Fibroblast of skin of back (primary cell): ENCODE measurements around the gene RAB6B.

ENCODE experiments used
- DNase-seq: peaks from one replicate; pipeline ENCODE4 v3.0.0-alpha.2; 2013

Gene RAB6B

GRCh38 chr3:133894353-133895207 lies 1.1 kb downstream of the RAB6B start:
- no peak for DNase-seq

- DNase-seq: no peak
Measured at GRCh38 chr3:133893683-133894352, 1.9 kb downstream of the RAB6B start.

- DNase-seq: no peak
Measured at GRCh38 chr3:133892541-133893231, 3.0 kb downstream of the RAB6B start.

- no peak for DNase-seq
Measured at GRCh38 chr3:133891662-133892378, 3.9 kb downstream of the RAB6B start.

- no peak for DNase-seq
Measured at GRCh38 chr3:133890972-133891644, 4.6 kb downstream of the RAB6B start.

GRCh38 chr3:133890037-133890436 lies 5.6 kb downstream of the RAB6B start:
- no peak for DNase-seq

GRCh38 chr3:133888726-133889340 lies 6.8 kb downstream of the RAB6B start:
- no peak for DNase-seq

GRCh38 chr3:133887803-133888703 lies 7.6 kb downstream of the RAB6B start:
- no peak for DNase-seq

- no peak for DNase-seq
Measured at GRCh38 chr3:133887074-133887802, 8.4 kb downstream of the RAB6B start.

- DNase-seq: no peak
Measured at GRCh38 chr3:133886031-133886722, 9.5 kb downstream of the RAB6B start.

GRCh38 chr3:133884887-133885711 lies 10.6 kb downstream of the RAB6B start:
- DNase-seq: no peak

GRCh38 chr3:133884054-133884886 lies 11.4 kb downstream of the RAB6B start:
- DNase-seq: no peak

- DNase-seq: no peak
Measured at GRCh38 chr3:133883641-133884040, 12.0 kb downstream of the RAB6B start.

- DNase-seq: no peak
Measured at GRCh38 chr3:133882986-133883586, 12.6 kb downstream of the RAB6B start.

- no peak for DNase-seq
Measured at GRCh38 chr3:133881939-133882825, 13.5 kb downstream of the RAB6B start.

GRCh38 chr3:133881492-133881891 lies 14.2 kb downstream of the RAB6B start:
- DNase-seq: no peak
